Suprapubic skin (tissue), 4 donors: ENCODE measurements around the gene CUL7. TPM values are rescaled to one million over a fixed set of nuclear protein-coding genes. Genes with fewer than 3 reads are reported as not detected.

ENCODE experiments used
- DNase-seq, 2 donors: peaks; one replicate each; pipeline ENCODE4 v3.0.0-alpha.2; 2019; ENCODE audit warnings: low spot score in 2 of 2
- H3K27ac ChIP-seq: fragments of 200-600 bp; sonication (generic); one replicate; pipeline ENCODE4 v1.5.1; 2019
- H3K27me3 ChIP-seq: fragments of 200-600 bp; sonication (generic); one replicate; pipeline ENCODE4 v1.5.1; 2019
- H3K36me3 ChIP-seq: fragments of 200-600 bp; sonication (generic); one replicate; pipeline ENCODE4 v1.5.1; 2019
- H3K4me1 ChIP-seq: fragments of 200-600 bp; sonication (generic); one replicate; pipeline ENCODE4 v1.5.1; 2019
- H3K4me3 ChIP-seq: fragments of 200-600 bp; sonication (generic); one replicate; pipeline ENCODE4 v1.5.1; 2019; ENCODE audit warnings: mild to moderate bottlenecking
- H3K9me3 ChIP-seq: fragments of 200-600 bp; sonication (generic); one replicate; pipeline ENCODE4 v1.5.1; 2019
- EP300 ChIP-seq: sonication (generic); formaldehyde crosslinking; IDR thresholded peaks from one replicate; pipeline ENCODE4 v1.6.1; 2017; ENCODE audit warnings: antibody characterized with exemption
- POLR2A ChIP-seq, 2 donors: fragments of 450-650 bp; IDR thresholded peaks; one replicate each; pipeline ENCODE4 v1.6.1; 2017; ENCODE audit warnings: antibody characterized with exemption in 2 of 2, mild to moderate bottlenecking in 2 of 2, moderate library complexity in 2 of 2
- POLR2AphosphoS5 ChIP-seq, 3 donors: sonication (generic); formaldehyde crosslinking; IDR thresholded peaks; one replicate each; pipeline ENCODE4 v1.6.1; 2017; ENCODE audit warnings: antibody characterized with exemption in 3 of 3
- WGBS: methylation state at CpG from one replicate; pipeline ENCODE4 v1.1.5; 2018; 5-methylcytosine and 5-hydroxymethylcytosine counted together
- total RNA-seq, 4 donors: library from RNA; depleted of rRNA; stranded (reverse); fragments of >200 nt; gene quantifications; one replicate each; pipeline ENCODE4 v1.1.0, GENCODE V29; 2016
- TF ChIP-seq, protein P1 (sequence below), 2 donors: fragments of 200-600 bp in 1 of 2; fragments of 450-650 bp in 1 of 2; sonication (generic) in 1 of 2; IDR thresholded peaks; one replicate each; pipeline ENCODE4 v1.5.1; 2016 to 2019; ENCODE audit warnings: antibody characterized with exemption in 2 of 2, mild to moderate bottlenecking in 1 of 2, moderate library complexity in 1 of 2

The CUL7 gene
- total RNA-seq, 4 donors from 2014 or later = 12.3 to 22.2 (median 15.5) TPM

DNA sequence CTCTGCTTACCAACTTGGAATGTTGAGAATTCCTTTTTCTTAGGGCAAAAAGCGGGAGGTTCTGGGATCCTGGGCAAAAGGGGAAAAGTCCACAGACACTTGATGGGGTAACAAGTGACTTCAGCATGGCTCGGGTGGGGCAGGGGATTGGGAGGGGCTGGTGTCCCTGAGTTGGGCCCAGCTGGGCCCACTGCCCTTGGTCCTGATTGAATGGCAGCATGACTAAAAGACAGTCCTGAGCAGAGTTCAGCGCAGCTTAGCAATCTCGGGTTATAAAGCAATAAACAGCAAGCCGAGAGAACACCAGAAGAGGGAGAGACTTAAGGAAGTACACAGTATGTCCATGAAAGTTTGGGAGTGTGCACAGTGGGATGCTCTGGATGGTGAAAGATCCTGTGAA is 63.7 kb downstream of the CUL7 start:
- Histone ChIP-seq H3K4me1 (peaks cover 42% of the 10 kb centered on the region), H3K36me3 (peaks cover 23% of the 10 kb centered on the region), H3K9me3 (no peaks in the 10 kb centered on the region), H3K27ac (no peak overlapping the region), H3K4me3 (no peak overlapping the region), H3K27me3 (no peaks in the 10 kb centered on the region)
- 76% methylated on average over 5 of the region's 5 CpGs for WGBS
- TF ChIP-seq EP300 (no peak), POLR2A (IDR thresholded peaks at IDR 0.05) (no peak)
- TF ChIP-seq, protein P1, sequence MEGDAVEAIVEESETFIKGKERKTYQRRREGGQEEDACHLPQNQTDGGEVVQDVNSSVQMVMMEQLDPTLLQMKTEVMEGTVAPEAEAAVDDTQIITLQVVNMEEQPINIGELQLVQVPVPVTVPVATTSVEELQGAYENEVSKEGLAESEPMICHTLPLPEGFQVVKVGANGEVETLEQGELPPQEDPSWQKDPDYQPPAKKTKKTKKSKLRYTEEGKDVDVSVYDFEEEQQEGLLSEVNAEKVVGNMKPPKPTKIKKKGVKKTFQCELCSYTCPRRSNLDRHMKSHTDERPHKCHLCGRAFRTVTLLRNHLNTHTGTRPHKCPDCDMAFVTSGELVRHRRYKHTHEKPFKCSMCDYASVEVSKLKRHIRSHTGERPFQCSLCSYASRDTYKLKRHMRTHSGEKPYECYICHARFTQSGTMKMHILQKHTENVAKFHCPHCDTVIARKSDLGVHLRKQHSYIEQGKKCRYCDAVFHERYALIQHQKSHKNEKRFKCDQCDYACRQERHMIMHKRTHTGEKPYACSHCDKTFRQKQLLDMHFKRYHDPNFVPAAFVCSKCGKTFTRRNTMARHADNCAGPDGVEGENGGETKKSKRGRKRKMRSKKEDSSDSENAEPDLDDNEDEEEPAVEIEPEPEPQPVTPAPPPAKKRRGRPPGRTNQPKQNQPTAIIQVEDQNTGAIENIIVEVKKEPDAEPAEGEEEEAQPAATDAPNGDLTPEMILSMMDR (IDR thresholded peaks at IDR 0.05) = no peak
- no peak for DNase-seq

DNA sequence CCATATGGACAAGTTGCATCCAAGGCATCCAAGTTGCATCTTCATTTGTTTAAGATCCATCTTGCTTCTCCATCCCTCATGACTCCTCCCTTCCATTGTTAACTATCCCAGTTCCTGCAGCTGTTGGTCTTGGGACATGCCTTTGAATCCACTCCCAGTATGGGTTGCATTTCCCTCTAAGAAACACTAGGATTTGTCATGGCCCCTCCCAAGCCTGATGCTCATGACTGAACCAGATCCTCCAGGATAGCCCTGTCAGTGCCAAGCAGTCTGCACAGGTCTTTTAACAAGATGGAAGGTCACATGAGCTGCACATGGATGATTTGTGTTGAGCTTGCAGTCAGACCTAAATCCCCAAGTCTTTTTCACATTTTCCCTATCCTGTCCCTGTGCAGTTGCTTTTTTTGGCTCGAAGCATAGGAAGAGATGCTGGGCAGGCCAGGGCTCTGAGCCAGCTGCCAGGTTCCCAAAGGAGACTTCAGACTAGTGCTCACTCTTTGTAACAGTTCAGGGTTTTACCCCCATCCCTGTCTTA is 65.1 kb downstream of the CUL7 start:
- H3K9me3 ChIP-seq = no peaks in the 10 kb centered on the region
- peaks cover 47% of the 10 kb centered on the region for H3K4me1 ChIP-seq
- no peak overlapping the region for H3K27ac ChIP-seq
- peaks cover 23% of the 10 kb centered on the region for H3K36me3 ChIP-seq
- no peaks in the 10 kb centered on the region for H3K27me3 ChIP-seq
- TF ChIP-seq, protein P1 (IDR thresholded peaks at IDR 0.05) = no peak
- TF ChIP-seq POLR2A (IDR thresholded peaks at IDR 0.05) (no peak), EP300 (no peak), POLR2AphosphoS5 (IDR thresholded peaks at IDR 0.05) (no peak)
- no peak overlapping the region for H3K4me3 ChIP-seq
- WGBS = 33% methylated on average over 1 of the region's 1 CpG
- DNase-seq = no peak

Other genes with a start within 250 kb of the CUL7 start
- gene RPL7L1, start 174.2 kb downstream of the CUL7 start, total RNA-seq = 100 to 1,000 TPM in 1 of 4 donors, 10 to 100 TPM in 3; 76.8 to 112 (median 86.4) TPM
- gene PTCRA, start 137.8 kb downstream of the CUL7 start, total RNA-seq = not detected
- gene CNPY3, start 124.4 kb downstream of the CUL7 start, total RNA-seq = 10 to 100 TPM; 19.0 to 26.4 (median 23.2) TPM
- 1 to 10 TPM in 1 of 4 donors, under 1 TPM in 1, not detected in 2; 0.79 to 3.7 TPM for gene GNMT, start 93.1 kb downstream of the CUL7 start, total RNA-seq
- gene PEX6, start 74.7 kb downstream of the CUL7 start, total RNA-seq = 10 to 100 TPM; 18.6 to 48.0 (median 22.8) TPM
- 10 to 100 TPM; 35.1 to 51.9 (median 41.6) TPM for gene PPP2R5D, start 69.3 kb downstream of the CUL7 start, total RNA-seq
- 10 to 100 TPM; 41.2 to 65.8 (median 61.5) TPM for gene MEA1, start 39.9 kb downstream of the CUL7 start, total RNA-seq
- 10 to 100 TPM; 49.3 to 86.1 (median 63.1) TPM for gene KLHDC3, start 39.6 kb downstream of the CUL7 start, total RNA-seq
- gene RRP36, start 32.2 kb downstream of the CUL7 start, total RNA-seq = 10 to 100 TPM; 30.8 to 66.6 (median 53.6) TPM
- 10 to 100 TPM; 21.2 to 38.1 (median 25.9) TPM for gene MRPL2, start 5.6 kb upstream of the CUL7 start, total RNA-seq
- gene KLC4, start 5.8 kb upstream of the CUL7 start, total RNA-seq = 10 to 100 TPM; 15.0 to 45.9 (median 24.4) TPM
- 10 to 100 TPM; 50.4 to 71.3 (median 66.3) TPM for gene PTK7, start 22.5 kb upstream of the CUL7 start, total RNA-seq
- gene SRF, start 117.4 kb upstream of the CUL7 start, total RNA-seq = 10 to 100 TPM; 19.6 to 33.2 (median 28.9) TPM
- gene CUL9, start 128.3 kb upstream of the CUL7 start, total RNA-seq = 100 to 1,000 TPM in 2 of 4 donors, 10 to 100 TPM in 2; 51.8 to 130 (median 92.4) TPM
- 10 to 100 TPM; 21.9 to 88.4 (median 74.4) TPM for gene DNPH1, start 175.6 kb upstream of the CUL7 start, total RNA-seq
- not detected for gene TTBK1, start 189.6 kb upstream of the CUL7 start, total RNA-seq
- gene SLC22A7, start 244.4 kb upstream of the CUL7 start, total RNA-seq = not detected